ENCODE measurements around the gene POLR2L. TPM values are rescaled to one million over a fixed set of nuclear protein-coding genes. Genes with fewer than 3 reads are reported as not detected.

The POLR2L gene
- total RNA-seq, result 100 to 1,000 TPM in 1 of 2 donors, 10 to 100 TPM in 1; 76.7 to 109 TPM

DNA sequence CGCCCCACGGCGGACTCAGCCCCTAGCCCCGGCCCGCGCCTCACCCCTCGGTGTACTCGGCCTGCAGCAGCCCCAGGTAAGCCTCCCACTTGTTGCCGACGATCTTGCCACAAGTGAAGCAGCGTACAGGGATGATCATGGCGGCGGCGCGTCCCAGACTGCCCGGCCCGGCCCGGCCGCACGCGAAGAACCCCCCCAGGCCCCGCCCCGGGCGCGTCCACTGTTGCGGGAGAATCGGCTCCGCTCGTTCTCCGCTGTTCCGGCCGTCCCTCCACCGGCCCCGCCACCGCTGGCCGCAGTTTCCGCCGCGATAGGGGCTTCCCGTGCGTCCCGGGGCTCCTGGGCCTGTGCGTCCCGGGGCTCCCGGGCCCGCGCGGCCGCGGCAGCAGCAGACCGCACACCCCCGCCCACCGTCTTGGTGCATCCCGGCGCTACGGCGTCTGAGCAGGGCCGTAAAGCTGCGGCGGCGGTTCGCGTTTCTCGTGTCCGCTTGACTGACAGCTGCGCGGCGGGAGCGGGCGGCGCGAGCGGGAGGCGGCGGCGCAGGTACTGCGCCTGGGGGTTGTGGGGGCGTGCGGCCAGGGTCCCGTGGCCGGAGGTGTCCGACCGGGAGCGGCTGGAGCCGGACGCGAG, at the start of gene POLR2L, which contains the start of gene TSPAN4:
Gene POLR2L, minus strand, starts transcription at position 160 of the 633 bp plus-strand sequence. Its CDS starts 21 bp downstream, at position 139.
Gene TSPAN4, plus strand, starts transcription at position 483 of the 633 bp plus-strand sequence. CDS start 7,453 bp downstream, outside the sequence.

DNA sequence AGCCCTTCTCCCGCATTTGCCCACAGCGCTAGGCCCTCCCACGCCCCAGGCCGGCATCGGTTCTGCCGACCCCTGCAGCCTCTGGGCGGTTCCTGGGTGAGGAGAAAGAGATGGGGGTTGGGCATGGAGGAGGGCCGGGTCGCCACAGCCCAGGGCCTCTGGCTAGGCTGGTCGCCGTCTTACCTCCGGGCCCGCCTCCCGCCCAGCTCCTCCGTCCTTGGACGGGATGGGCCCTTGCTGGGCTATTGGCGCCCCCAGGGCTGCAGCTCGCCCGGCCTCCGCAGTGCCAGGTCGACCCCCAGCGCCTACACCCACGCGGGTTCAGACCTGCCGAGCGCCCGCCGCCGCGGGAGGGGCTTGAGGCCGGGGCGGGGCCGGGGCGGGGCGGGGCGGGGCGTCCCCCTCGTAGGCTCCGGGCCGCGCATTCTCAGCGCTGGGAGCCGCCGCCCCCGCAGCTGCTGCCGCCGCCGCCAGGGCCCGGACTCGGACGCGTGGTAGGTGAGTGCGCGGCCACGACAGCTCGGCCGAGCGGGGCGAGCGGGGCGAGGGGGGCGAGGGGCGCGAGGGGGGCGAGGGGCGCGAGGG, 9.7 kb downstream of the POLR2L start, which contains the start of gene CD151:
Gene CD151, plus strand, starts transcription at position 424 of the 585 bp plus-strand sequence. CDS start 3,118 bp downstream, outside the sequence.

DNA sequence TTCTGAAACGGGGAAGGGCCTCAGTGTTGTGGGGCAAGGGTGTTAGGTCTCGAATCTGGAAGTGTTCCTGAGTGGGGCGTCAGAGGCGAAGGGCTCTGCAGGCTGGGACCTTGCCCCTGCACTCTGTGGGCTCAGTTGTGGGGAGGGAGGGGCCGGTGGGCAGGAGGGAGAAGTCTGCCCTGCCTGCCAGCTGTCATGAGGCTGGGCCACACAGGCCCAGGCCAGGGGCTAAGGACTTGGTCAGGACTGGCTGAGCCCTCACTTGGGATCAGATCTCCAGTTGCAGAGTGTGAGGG, 14.5 kb downstream of the POLR2L start, which contains the start of gene CRACR2B:
Gene CRACR2B, plus strand, starts transcription at position 23 of the 296 bp plus-strand sequence. CDS start 689 bp downstream, outside the sequence.

DNA sequence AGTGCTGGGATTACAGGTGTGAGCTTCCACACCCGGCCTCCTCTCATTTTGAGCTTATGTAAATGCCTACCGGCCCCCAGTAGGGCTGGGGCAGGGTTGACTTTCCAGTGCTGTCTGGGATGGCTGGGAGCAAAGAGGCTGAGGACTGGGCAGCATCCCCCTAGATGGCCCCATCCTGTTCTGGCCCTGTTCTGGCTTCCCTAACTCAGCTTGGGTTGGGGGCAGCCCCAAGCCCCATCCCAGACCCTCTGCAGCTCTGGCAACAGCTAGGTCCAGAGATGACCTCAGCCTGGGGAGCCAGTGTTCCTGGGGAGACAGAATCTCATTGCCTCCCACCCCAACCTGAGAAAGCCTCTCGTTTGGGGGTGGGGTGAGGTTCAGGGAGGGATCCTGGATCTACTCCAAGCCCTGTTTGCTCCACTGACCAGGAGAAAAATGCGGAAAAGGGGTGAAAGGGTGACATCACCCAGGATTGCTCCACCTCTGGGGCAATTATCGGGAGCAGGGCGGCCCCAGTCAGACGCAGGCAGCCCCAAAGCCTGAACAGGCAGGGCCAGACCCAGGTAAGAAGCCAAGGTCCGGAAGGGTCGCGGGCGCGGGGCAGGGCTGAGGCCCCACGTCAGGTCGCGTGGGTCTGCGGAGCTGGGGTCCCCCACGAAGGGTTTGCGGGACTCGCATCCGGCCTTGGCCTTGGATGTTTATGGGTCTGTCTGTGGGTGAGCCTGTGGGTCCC, 23.8 kb downstream of the POLR2L start, which contains the start of gene PNPLA2:
Gene PNPLA2, plus strand, starts transcription at position 519 of the 733 bp plus-strand sequence. CDS start 805 bp downstream, outside the sequence.

DNA sequence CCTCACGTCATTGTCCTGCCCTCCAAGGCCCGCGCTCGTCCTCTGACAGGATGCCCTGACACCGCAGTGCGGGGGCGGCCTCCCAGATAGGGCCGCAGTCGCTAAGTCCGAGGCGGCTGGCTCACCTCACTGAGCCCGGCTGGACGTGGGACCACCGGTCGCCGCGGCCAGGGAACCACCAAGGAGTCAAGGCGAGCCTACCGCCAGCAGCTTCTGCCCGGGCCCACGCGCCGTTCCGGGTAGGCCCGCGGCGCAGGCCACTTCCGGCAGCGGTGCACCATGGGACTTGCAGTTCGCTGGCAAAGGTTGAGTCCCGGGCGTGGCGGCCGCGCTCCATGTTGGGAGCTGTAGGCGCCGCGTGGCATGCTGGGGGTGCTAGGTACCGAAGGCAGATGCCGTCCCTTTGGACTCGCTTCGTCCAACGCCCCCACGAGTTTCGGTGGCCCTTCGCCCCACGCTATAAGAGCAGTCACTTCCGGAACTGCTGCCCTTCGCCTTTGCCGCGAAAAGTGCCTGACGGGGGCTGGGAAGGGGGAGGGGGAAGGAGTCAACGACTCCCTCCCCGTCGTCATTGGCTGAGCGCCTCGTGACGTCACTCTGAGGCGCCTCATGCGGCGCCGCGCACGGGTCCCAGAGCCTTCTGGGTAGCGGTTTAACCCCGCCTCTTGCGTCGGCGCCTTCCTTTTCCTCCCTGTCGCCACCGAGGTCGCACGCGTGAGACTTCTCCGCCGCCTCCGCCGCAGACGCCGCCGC, 32.9 kb downstream of the POLR2L start, which contains the start of gene RPLP2:
Gene RPLP2, plus strand, starts transcription at position 681 of the 753 bp plus-strand sequence. CDS start 268 bp downstream, outside the sequence.

DNA sequence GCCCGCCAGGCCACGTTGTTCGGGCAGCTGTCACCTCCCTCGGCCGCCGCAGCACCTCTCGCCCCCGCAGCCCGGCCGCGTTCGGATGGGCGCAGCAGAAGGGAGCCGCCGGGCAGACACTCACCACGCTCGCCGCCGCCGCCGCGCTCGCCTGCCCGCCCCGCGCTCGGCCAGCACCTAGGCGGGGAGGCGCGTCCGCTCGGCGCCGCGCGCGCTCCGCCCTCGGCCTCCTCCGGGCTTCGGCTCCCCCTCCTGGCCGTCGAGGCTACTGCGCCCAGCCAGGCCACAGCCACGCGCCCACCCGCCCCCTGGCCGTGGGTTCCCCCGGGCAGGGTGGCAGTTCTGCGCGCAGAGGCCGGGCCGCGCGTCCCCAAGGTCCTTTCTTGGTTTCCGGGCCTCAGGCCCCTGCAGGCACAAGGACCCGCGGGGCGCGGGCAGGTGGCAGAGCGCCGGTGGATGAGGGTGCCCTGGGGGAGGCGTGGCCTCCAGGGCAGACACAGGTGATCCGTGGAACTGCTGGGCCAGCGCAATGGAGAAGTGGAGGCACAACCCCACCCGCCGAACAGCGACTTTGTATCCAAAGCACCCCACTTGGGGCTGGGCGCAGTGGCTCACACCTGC, 44.1 kb downstream of the POLR2L start, which contains the start of gene SLC25A22:
Gene SLC25A22, minus strand, starts transcription at position 189 of the 621 bp plus-strand sequence. CDS start 3,275 bp downstream, outside the sequence.

DNA sequence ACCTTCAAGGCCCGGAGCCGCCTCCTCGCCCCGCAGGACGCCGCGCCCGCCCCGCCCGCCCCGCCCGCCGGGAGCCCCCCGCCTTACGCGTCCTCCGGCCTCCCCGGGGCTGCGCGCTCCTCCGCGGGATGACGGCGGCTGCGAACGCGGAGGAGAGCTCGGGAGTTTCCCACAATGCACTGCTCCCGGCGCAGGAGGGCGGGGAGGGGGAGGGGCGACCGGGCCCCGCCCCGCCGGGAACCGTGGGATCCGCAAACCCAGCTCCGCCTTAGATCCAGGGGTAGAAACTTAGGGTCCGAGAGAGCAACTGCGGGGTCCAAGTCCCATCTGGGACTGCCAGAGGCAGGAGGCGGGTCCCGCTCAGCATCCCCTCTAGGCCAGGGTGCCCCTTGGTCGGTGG, 52.4 kb downstream of the POLR2L start, which contains the start of gene CEND1:
Gene CEND1, minus strand, starts transcription at position 148 of the 400 bp plus-strand sequence. CDS start 1,514 bp downstream, outside the sequence.

Small RNAs within 50 kb of the gene (small RNA-seq; reads per million reads assigned to genes)
- gene SNORA52, result 0 reads per million in 2 donors

Other genes starting within 250 kb of the POLR2L start
- gene IRF7, start 226.6 kb downstream of the POLR2L start, total RNA-seq, result 100 to 1,000 TPM; 148 to 177 TPM
- not detected for gene CDHR5, start 217.6 kb downstream of the POLR2L start, total RNA-seq
- gene SCT, start 215.3 kb downstream of the POLR2L start, total RNA-seq, result not detected
- gene DRD4, start 205.3 kb downstream of the POLR2L start, total RNA-seq, result not detected
- 10 to 100 TPM; 39.3 to 53.7 TPM for gene DEAF1, start 147.3 kb downstream of the POLR2L start, total RNA-seq
- 10 to 100 TPM in 1 of 2 donors, 1 to 10 TPM in 1; 7.0 to 15.1 TPM for gene TMEM80, start 146.7 kb downstream of the POLR2L start, total RNA-seq
- 10 to 100 TPM; 26.3 to 30.6 TPM for gene EPS8L2, start 136.3 kb downstream of the POLR2L start, total RNA-seq
- gene TALDO1, start 95.1 kb downstream of the POLR2L start, total RNA-seq, result 100 to 1,000 TPM; 249 to 377 TPM
- 10 to 100 TPM; 34.0 to 42.0 TPM for gene GATD1, start 65.0 kb downstream of the POLR2L start, total RNA-seq
- gene CEND1, start 52.4 kb downstream of the POLR2L start, total RNA-seq, result not detected
- gene SLC25A22, start 44.2 kb downstream of the POLR2L start, total RNA-seq, result 10 to 100 TPM in 1 of 2 donors, 1 to 10 TPM in 1; 8.6 to 24.3 TPM
- gene PIDD1, start 37.3 kb downstream of the POLR2L start, total RNA-seq, result 1 to 10 TPM; 5.9 to 7.3 TPM
- 100 to 1,000 TPM; 243 to 415 TPM for gene RPLP2, start 32.6 kb downstream of the POLR2L start, total RNA-seq
- gene PNPLA2, start 23.6 kb downstream of the POLR2L start, total RNA-seq, result 10 to 100 TPM; 20.0 to 21.0 TPM
- under 1 TPM in 1 of 2 donors, not detected in 1; 0.67 TPM for gene CRACR2B, start 14.6 kb downstream of the POLR2L start, total RNA-seq
- 100 to 1,000 TPM; 125 to 137 TPM for gene CD151, start 9.6 kb downstream of the POLR2L start, total RNA-seq
- gene TSPAN4, start 323 bp upstream of the POLR2L start, total RNA-seq, result 100 to 1,000 TPM; 119 to 179 TPM
- gene CHID1, start 68.3 kb upstream of the POLR2L start, total RNA-seq, result 10 to 100 TPM; 20.6 to 39.3 TPM
- gene AP2A2, start 83.3 kb upstream of the POLR2L start, total RNA-seq, result 10 to 100 TPM; 31.3 to 37.2 TPM
- not detected for gene MUC6, start 194.2 kb upstream of the POLR2L start, total RNA-seq
- gene MUC2, start 232.3 kb upstream of the POLR2L start, total RNA-seq, result not detected